GM20000 (cell line): ENCODE data around the gene METTL24.

Experiments
- DNase-seq: peaks from one replicate; pipeline ENCODE4 v3.0.0; 2012; ENCODE audit warnings: low spot score
- TF ChIP-seq, protein P1 (sequence below): IDR thresholded peaks from 2 replicates; pipeline ENCODE4 v1.5.1; 2012; ENCODE audit warnings: mild to moderate bottlenecking, control low read depth; ENCODE audit errors: extremely low read depth, missing control alignments

Gene METTL24

DNA sequence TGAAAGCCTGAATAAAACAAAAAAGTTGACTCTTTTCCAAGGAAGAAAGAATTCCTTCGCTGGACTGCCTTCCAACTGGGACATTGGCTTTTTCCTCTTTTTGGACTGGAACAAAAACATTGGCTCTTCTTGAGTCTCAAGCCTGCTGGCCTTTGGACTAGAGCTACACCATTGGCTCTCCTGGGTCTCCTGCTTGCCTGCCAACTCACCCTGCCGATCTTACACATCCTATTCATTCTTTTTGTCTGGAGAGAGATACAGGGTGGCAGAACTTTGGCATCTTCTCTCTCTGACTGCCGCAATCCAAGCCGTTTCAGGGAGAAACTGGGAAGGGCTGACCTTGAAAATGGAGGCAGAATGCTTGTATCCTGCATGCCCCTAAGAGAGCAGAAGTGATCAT, 37.1 kb upstream of the METTL24 start:
- no peak for DNase-seq
- TF ChIP-seq, protein P1, sequence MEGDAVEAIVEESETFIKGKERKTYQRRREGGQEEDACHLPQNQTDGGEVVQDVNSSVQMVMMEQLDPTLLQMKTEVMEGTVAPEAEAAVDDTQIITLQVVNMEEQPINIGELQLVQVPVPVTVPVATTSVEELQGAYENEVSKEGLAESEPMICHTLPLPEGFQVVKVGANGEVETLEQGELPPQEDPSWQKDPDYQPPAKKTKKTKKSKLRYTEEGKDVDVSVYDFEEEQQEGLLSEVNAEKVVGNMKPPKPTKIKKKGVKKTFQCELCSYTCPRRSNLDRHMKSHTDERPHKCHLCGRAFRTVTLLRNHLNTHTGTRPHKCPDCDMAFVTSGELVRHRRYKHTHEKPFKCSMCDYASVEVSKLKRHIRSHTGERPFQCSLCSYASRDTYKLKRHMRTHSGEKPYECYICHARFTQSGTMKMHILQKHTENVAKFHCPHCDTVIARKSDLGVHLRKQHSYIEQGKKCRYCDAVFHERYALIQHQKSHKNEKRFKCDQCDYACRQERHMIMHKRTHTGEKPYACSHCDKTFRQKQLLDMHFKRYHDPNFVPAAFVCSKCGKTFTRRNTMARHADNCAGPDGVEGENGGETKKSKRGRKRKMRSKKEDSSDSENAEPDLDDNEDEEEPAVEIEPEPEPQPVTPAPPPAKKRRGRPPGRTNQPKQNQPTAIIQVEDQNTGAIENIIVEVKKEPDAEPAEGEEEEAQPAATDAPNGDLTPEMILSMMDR, result no peak

DNA sequence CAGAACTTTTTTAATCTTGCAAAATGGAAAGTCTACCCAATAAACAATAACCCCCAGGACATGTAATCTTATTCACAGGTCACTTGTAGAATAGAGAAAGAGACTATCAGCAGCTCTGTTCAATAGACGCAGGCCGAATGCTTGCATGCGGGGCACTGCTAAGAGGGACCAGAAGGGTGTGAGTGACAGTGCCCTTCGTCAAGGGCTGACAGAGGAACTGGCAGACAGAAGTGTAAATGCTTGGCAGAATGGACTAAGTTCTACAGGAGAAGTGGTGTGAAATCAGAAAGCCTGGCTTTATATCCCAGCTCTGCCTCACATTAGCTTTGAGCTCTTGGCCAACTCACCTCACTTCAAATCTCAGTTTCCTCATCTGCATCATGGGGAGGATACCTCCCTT, 36.3 kb upstream of the METTL24 start:
- DNase-seq, result no peak
- TF ChIP-seq, protein P1, result no peak

DNA sequence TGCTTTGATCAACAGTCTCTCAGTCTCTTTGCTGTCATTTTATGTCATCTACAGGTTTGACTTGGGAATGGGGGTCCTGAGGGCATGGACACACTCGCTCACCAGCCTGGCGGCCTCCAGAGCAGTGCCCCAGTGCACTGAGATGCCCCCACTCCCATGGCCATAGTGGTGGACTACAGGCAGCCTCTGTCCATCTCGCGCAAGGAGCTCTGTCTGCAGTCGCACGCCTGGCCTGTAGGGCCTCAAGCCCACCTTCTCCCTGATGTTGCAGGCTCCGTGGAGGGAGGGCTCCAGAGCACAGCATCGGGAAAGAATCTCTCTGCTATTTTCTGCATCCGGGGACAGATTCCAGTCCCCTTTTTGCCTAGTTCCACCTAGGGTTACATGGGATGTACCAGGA, 34.6 kb upstream of the METTL24 start:
- DNase-seq, result no peak
- TF ChIP-seq, protein P1, result no peak

DNA sequence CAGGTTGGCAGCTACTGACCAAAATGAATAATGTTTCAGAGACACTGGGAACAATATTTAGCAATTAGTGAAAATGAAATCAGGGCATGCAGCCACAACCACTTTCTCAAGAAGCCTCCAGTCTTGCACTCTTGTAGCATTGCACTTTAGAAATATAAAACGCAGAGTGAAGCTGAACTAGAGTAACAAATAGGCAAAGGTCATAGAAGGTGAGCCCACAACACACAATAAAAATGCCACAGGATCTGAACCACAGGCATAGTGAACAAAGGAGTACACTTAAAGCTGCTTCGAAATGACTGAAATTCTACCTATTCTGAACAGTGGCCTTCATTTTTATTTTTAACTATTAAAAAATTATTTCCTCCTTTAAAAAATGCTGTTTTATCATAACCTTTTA, 32.3 kb upstream of the METTL24 start:
- TF ChIP-seq, protein P1, result no peak
- no peak for DNase-seq

DNA sequence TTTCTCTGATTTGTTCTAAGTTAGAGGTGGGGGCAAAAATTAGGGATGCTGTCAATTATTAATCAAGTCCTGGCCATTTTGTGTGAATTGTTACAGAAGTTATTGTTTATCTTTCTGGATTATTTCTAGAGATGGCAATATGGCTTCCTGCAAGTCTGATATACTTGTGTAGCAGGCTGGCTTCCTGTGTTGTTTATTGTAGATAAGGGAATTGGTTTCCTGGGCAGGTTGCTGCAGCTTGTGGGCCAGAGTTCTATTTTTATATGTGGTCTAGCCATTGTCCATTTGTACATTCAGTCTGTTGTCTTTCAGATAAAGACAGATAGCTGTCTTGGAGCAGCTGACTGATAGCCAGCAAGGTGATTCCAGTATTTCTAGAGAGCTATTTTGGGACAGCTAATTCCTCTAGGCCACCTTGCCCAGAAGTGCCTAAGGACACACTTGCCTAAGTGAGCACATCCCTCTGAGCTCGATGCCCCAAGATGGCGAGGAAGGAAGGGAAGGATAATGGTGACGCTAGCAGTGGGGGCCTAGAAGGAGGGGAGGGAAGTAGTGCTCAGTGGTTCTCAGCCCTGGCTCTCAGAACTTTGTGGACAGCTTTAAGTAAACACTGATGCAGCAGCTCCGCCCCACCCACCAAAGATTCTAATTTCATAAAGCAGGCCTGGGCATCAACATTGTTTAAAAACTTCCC, 31.7 kb upstream of the METTL24 start:
- TF ChIP-seq, protein P1, result no peak
- DNase-seq, result no peak

DNA sequence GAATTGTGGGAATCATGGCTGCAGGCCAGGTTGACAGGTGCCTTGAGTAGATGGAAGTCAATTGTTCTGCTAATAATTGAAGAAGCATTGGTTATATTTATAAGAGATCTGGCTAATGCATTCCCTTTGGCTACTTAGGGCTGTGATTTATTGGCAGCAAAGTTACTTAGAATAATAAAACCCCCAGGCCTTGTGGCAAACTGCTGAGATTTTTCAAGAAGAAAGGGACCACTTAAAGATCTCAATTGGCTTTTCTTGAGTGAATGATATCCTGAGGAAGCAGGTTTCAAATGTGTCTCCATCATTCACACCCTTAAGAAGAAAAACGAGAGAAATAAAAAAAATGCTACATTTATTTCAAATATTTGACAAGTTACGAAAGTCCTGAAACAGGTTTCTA, 29.8 kb upstream of the METTL24 start:
- DNase-seq, result no peak

DNA sequence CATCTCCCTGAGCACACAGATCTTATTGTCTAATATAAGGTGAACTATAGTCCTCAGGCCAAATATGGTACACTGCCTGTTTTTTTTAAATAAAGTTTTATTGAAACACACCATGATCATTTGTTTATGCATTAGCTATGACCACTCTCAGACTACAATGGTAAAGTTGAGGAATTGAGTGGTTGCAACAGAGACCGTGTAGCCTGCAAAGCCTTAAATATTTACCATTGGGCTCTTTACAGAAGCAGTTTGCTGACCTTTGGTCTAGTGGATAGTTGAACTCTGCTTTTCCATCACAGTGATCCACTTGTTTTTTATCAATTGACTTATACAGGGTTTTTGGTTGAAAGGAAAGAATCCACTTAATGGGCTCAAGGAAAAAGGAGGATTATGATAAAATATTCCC, 27.3 kb upstream of the METTL24 start:
- TF ChIP-seq, protein P1, result no peak
- no peak for DNase-seq

More for the DNA sequence above, 29.8 kb upstream of the METTL24 start:
- TF ChIP-seq, protein P1, result no peak
